ENCODE measurements around the gene HFE. TPM values are rescaled to one million over a fixed set of nuclear protein-coding genes. Genes with fewer than 3 reads are reported as not detected.
A peak's percentile ranks its signal among the peaks of the same experiment; 100 is the strongest.

Gene HFE
- total RNA-seq, 2 experiments from 2014 or later, result 3.1 to 3.4 TPM

DNA sequence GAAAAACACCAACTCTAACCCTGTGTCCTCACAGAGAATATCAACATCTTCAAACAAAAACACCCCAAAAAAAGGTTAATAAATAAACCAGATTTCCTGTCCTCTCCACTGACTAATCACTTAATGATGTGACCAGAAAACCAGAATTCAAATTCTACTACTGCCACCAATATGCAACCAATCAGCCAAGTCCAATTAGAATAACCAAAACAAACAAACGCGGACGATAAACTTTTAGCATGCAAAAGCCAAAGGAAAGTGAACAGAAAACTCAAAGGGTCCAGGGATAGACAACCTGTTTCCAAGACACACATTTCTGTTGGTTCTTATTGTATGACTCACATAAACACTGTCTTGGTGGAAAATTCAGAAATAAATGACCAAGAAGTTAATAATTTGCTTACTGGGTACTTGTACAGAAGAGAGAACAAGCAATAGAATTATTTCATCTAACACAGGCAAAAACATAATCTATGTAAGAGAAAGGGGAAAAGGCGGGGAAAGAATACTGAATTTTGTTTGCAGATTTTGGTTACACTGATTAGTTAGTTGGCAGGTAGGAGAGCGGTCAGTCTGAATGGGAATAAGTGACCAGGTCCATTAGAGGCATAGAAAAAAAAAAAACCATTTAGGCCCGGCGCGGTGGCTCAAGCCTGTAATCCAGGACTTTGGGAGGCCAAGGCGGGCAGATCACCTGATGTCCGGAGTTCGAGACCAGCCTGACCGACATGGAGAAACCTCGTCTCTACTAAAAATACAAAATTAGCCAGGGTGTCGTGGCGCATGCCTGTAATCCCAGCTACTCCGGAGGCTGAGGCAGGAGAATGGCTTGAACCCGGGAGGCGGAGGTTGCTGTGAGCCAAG, 34.1 kb downstream of the HFE start:
- peak overlapping the region; percentile 40 for H3K4me3 Mint-ChIP-seq
- ChIA-PET POLR2A (interaction anchor here (1.0 to 2.8 kb wide), 5 partner anchors 13 to 76 kb away, joined by 5 to 24 read pairs (median 9); a partner anchor contains a TSS), CTCF (interaction anchor here (1.5 kb wide), 1 partner anchor 18 kb away, joined by 8 read pairs; a partner anchor contains a TSS)
- H3K27me3 Mint-ChIP-seq, result no peaks in the 10 kb centered on the region
- H3K36me3 Mint-ChIP-seq (ENCODE audit: low read depth), result peaks cover 34% of the 10 kb centered on the region
- no peaks in the 10 kb centered on the region for H3K9me3 Mint-ChIP-seq
- H3K27ac Mint-ChIP-seq, result peak overlapping the region; percentile 100
- peaks cover 25% of the 10 kb centered on the region for H3K4me1 Mint-ChIP-seq
- DNase-seq, result no peak

DNA sequence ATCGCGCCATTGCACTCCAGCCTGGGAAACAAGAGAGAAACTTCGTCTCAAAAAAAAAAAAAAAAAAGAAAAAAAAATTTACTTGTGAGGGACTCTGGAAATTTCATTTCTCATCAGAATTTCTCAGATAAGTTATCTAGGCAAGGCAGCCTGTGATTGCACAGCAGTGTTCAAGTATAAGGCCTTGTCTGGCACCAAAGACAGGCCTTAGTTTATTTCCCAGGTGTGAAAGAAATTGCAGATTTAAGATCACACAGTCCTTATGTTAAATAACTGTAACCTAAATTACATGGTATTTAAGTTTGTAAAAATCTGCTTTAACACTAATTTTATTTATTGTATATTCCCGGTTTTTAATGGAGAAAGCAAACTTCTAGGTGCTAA, 34.8 kb downstream of the HFE start:
- H3K9me3 Mint-ChIP-seq, result no peaks in the 10 kb centered on the region
- DNase-seq, result no peak
- CTCF ChIA-PET, result no interaction called here
- H3K27me3 Mint-ChIP-seq, result no peaks in the 10 kb centered on the region
- H3K4me3 Mint-ChIP-seq, result peak overlapping the region; percentile 97
- POLR2A ChIA-PET, result no interaction called here
- H3K27ac Mint-ChIP-seq, result peak overlapping the region; percentile 100
- H3K4me1 Mint-ChIP-seq, result peaks cover 31% of the 10 kb centered on the region
- H3K36me3 Mint-ChIP-seq (ENCODE audit: low read depth), result peaks cover 40% of the 10 kb centered on the region

DNA sequence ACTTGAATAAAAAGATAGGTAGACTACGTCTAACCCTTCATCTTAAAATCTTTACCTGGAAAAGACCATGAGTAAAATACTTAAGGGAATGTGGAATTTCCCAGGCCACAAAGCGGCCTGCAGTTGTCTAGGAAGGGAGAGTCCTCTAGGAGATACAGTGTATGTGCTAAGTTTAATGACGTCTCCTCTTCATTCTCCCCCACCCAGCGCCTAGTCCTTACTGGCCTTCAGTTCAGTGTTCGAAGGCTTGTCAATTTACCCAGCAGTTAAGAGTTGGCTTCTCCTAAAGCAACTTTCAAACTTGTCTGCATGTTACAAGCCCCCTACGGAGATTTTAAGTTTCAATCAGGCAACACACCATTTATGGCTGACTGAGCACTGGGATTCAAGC, 35.2 kb downstream of the HFE start:
- peaks cover 44% of the 10 kb centered on the region for H3K36me3 Mint-ChIP-seq (ENCODE audit: low read depth)
- CTCF ChIA-PET, result interaction anchor here (0.9 to 3.3 kb wide), 7 partner anchors 13 to 112 kb away, joined by 3 to 65 read pairs (median 7); a partner anchor contains a TSS
- H3K4me3 Mint-ChIP-seq, result peak overlapping the region; percentile 97
- DNase-seq, result peak; percentile 33
- no peaks in the 10 kb centered on the region for H3K9me3 Mint-ChIP-seq
- peak overlapping the region; percentile 100 for H3K27ac Mint-ChIP-seq
- H3K27me3 Mint-ChIP-seq, result no peaks in the 10 kb centered on the region
- POLR2A ChIA-PET, result interaction anchor here (0.8 to 11.9 kb wide), 39 partner anchors 8 to 1771 kb away, joined by 3 to 2087 read pairs (median 48); partner anchors contain the start of genes HFE and HMGN4
- peaks cover 35% of the 10 kb centered on the region for H3K4me1 Mint-ChIP-seq

DNA sequence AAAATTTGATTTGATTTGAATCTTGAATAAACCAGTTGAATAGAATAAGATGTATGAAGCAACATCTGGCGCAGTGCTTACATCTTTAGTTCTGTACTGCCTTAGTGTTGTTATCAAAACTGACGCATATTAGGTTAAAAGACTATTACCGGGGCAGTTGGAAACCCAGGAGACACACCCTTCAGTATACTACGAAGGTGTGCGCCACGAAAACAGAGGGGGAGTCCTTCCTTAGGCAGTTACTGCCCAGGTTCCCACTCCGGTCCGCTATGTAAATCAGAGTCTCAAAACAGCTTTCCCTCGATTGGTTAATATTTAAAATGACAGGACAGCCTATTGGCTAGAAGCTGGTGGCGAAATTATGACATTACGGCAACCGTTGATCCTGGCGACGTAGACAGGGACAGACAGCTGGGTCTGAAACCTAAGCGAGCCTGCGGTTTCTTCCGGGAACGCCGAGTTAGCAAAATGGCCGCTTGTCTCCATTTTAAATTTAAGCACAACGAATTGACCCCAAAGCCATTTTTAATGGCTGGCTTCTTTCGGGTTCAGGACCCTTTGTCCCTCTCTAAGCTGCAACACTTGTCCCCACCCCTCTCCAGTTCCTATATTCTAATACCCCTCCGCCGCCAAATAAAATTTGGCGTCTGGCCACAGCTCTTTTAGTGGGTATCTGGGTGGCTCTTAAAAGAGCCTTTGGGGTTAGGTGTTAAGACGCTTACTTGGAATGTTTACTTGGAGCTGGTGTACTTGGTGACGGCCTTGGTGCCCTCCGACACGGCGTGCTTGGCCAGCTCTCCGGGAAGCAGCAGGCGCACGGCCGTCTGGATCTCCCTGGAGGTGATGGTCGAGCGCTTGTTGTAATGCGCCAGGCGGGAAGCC, 35.8 kb downstream of the HFE start:
- DNase-seq, result peak; percentile 95
- H3K36me3 Mint-ChIP-seq (ENCODE audit: low read depth), result peaks cover 48% of the 10 kb centered on the region
- no peaks in the 10 kb centered on the region for H3K27me3 Mint-ChIP-seq
- CTCF ChIA-PET, result interaction anchor here (0.8 to 3.3 kb wide), 21 partner anchors 14 to 127 kb away, joined by 3 to 65 read pairs (median 4); partner anchors contain the start of gene HFE
- H3K27ac Mint-ChIP-seq, result peak overlapping the region; percentile 100
- no peaks in the 10 kb centered on the region for H3K9me3 Mint-ChIP-seq
- H3K4me3 Mint-ChIP-seq, result peak overlapping the region; percentile 97
- H3K4me1 Mint-ChIP-seq, result peaks cover 40% of the 10 kb centered on the region
- POLR2A ChIA-PET, result interaction anchor here (0.6 to 11.9 kb wide), 57 partner anchors 9 to 1771 kb away, joined by 3 to 2087 read pairs (median 28); partner anchors contain the start of genes HFE and HMGN4

DNA sequence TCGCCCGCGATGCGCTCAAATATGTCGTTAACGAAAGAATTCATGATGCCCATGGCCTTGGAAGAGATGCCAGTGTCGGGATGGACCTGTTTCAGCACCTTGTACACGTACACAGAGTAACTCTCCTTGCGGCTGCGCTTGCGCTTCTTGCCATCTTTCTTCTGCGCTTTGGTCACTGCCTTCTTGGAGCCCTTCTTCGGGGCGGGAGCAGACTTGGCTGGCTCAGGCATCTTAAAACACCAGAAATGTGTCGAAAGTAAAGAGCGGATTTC, 36.4 kb downstream of the HFE start:
- H3K4me3 Mint-ChIP-seq, result peak overlapping the region; percentile 97
- POLR2A ChIA-PET, result interaction anchor here (0.6 to 11.9 kb wide), 66 partner anchors 10 to 1770 kb away, joined by 3 to 2087 read pairs (median 20); partner anchors contain the start of genes HFE and HMGN4
- H3K36me3 Mint-ChIP-seq (ENCODE audit: low read depth), result peaks cover 53% of the 10 kb centered on the region
- no peaks in the 10 kb centered on the region for H3K27me3 Mint-ChIP-seq
- peak; percentile 90 for DNase-seq
- peaks cover 45% of the 10 kb centered on the region for H3K4me1 Mint-ChIP-seq
- peak overlapping the region; percentile 100 for H3K27ac Mint-ChIP-seq
- CTCF ChIA-PET, result interaction anchor here (0.8 to 3.3 kb wide), 20 partner anchors 20 to 127 kb away, joined by 3 to 65 read pairs (median 5); partner anchors contain the start of gene HFE
- no peaks in the 10 kb centered on the region for H3K9me3 Mint-ChIP-seq

DNA sequence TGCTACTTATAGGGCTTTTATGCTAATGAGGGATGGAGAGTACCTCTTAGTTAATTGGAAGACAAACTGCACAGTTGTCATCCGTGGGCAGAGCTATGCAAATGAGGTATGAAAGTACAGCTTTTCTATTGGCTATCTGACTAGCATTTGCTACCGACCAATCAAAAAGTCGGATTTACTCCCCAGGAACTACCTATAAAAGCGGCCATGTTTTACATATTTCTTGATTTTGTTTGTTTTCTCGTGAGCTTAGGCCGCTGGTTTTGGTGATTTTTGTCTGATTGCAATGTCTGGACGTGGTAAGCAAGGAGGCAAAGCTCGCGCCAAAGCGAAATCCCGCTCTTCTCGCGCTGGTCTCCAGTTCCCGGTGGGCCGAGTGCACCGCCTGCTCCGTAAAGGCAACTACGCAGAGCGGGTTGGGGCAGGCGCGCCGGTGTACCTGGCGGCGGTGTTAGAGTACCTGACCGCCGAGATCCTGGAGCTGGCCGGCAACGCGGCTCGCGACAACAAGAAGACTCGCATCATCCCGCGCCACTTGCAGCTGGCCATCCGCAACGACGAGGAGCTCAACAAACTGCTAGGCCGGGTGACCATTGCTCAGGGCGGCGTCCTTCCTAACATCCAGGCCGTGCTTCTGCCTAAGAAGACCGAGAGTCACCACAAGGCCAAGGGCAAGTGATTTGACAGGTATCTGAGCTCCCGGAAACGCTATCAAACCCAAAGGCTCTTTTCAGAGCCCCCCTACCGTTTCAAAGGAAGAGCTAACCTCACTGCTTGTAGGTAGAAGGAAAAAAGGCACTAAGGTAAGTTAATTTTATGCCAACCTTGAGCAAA, 36.9 kb downstream of the HFE start:
- Mint-ChIP-seq H3K27ac (peak overlapping the region; percentile 100), H3K4me1 (peaks cover 46% of the 10 kb centered on the region), H3K27me3 (no peaks in the 10 kb centered on the region), H3K4me3 (peak overlapping the region; percentile 97), H3K9me3 (no peaks in the 10 kb centered on the region), H3K36me3 (ENCODE audit: low read depth) (peaks cover 53% of the 10 kb centered on the region)
- ChIA-PET POLR2A (interaction anchor here (0.6 to 11.9 kb wide), 69 partner anchors 9 to 1770 kb away, joined by 3 to 2087 read pairs (median 16); partner anchors contain the start of genes C6orf62, HFE and HMGN4), CTCF (interaction anchor here (0.8 to 3.3 kb wide), 20 partner anchors 20 to 126 kb away, joined by 3 to 65 read pairs (median 5); partner anchors contain the start of gene HFE)
- peak; percentile 84 for DNase-seq

DNA sequence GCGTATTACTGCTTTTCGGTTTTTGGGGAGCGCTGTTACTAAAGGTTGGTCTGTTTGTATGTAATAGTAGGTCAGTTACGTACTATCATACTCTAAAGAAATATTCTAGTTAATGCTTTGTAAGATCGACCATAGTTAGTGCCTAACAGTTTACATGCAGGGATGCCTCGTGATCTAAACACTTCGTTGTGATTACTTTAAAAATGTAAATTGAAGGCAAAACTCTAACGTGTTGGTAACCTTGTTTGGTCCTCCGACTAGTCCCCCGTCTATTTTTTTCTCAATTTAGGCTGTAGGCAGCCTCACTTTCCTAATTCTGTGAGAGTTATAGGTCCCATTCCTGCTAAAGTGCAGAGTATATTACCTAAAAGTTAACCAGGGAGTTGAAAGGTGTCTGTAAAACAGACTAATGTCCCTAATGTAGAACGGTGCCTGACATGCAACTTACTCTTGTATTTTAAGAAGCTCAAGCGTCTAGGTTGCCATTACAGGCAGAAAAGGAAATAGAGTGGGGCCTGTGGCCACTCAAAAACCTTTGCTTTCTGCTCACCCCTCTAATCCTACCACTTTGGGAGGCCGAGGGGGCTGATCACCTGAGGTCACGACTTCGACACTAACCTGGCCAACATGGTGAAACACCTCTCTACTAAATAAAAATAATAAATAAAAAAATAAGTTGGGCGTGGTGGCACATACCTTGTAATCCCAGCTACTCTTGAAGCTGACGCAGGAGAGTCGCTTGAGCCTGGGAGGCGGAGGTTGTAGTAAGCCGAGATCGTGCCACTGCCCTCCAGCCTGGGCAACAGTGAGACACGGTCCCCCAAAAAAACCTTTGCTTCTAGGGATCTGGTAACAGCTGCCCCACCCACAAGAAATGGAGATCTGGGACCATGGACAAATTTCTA, 37.8 kb downstream of the HFE start:
- Mint-ChIP-seq H3K4me3 (peak overlapping the region; percentile 97), H3K27me3 (no peaks in the 10 kb centered on the region), H3K4me1 (peaks cover 51% of the 10 kb centered on the region), H3K9me3 (no peaks in the 10 kb centered on the region), H3K27ac (peak overlapping the region; percentile 100), H3K36me3 (ENCODE audit: low read depth) (peaks cover 59% of the 10 kb centered on the region)
- DNase-seq, result peak; percentile 43
- POLR2A ChIA-PET, result interaction anchor here (0.6 to 11.9 kb wide), 53 partner anchors 8 to 1769 kb away, joined by 3 to 2087 read pairs (median 37); partner anchors contain the start of genes C6orf62 and HFE
- CTCF ChIA-PET, result interaction anchor here (1.3 to 3.3 kb wide), 9 partner anchors 27 to 110 kb away, joined by 4 to 65 read pairs (median 7); partner anchors contain the start of gene HFE

DNA sequence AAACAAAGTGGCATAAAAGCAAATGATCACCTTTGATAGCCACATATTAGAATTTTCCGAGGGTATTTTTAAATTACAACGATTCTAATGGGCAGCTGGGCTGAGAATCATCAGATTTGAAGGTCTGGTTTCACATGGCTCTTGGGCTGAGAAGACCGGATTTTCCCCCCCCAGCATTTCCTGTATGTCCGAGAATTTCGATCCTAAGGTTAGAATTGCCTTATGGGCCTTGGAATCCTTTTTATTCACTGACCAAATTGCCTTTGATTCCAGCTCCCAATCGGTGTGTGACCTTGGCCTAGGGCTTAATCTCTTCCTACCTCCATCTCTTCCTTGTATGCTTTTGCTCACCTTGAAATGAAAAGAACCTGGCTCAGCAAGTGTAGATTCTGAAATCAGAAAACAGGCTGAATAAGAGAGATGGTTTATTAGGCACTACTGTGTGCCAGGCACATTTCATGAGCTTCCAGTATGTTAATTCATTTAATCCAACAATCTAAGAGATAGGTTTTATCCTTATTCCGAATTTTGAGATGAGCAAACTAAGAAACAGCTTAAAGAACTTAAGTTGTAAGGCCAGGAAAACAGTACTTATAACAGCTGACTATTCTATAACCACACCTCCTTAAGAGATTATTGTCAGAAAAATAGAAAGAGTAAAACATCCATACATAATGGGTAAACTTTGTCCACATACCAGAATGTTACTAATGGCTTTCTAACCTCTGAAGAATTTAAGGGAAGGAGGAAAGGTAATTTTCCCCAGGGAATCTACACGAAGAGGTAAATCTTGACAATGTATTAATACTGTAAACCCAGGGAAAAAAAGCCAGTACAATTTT, 39.4 kb downstream of the HFE start:
- peaks cover 66% of the 10 kb centered on the region for H3K36me3 Mint-ChIP-seq (ENCODE audit: low read depth)
- POLR2A ChIA-PET, result interaction anchor here (0.7 to 11.9 kb wide), 38 partner anchors 10 to 1767 kb away, joined by 3 to 2087 read pairs (median 48); partner anchors contain the start of gene HFE
- peak overlapping the region; percentile 97 for H3K4me3 Mint-ChIP-seq

DNA sequence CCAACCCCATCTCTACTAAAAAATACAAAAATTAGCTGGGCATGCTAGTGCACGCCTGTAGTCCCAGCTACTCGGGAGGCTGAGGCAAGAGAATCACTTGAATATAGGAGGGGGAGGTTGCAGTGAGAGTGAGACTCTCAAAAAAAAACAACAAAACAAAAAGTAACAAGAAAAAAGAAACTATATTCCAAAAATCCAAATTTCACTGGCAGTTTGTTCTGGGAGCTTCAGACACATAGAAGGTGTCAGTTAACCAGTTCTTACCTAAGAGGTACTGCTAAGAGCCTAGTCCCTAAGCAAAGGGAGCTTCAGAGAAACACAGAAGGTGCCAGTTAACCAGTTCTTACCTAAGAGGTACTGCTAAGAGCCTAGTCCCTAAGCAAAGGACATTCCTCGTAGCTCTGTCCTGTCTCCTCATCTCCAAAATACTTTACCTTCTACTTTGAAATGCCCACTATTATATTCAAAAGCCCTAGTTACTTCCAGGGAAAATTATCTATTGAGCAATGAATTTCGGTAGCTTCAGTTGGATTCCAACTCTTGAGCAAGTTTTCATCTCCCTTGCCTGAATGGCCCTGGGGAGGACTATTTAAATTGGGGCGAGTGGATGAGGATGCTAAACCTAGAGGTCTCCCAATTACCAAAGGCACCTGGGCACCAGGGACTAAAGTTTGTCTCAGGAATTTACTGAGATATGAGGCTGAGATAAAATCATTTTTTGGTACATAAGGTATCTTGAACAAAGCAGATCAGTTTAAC, 41.0 kb downstream of the HFE start:
- no peaks in the 10 kb centered on the region for H3K9me3 Mint-ChIP-seq

More for the DNA sequence above, 39.4 kb downstream of the HFE start:
- DNase-seq, result no peak
- CTCF ChIA-PET, result interaction anchor here (0.8 to 1.7 kb wide), 7 partner anchors 9 to 81 kb away, joined by 3 to 15 read pairs (median 3); a partner anchor contains a TSS
- H3K27ac Mint-ChIP-seq, result peak overlapping the region; percentile 100
- no peaks in the 10 kb centered on the region for H3K27me3 Mint-ChIP-seq
- H3K9me3 Mint-ChIP-seq, result no peaks in the 10 kb centered on the region
- peaks cover 46% of the 10 kb centered on the region for H3K4me1 Mint-ChIP-seq

DNA sequence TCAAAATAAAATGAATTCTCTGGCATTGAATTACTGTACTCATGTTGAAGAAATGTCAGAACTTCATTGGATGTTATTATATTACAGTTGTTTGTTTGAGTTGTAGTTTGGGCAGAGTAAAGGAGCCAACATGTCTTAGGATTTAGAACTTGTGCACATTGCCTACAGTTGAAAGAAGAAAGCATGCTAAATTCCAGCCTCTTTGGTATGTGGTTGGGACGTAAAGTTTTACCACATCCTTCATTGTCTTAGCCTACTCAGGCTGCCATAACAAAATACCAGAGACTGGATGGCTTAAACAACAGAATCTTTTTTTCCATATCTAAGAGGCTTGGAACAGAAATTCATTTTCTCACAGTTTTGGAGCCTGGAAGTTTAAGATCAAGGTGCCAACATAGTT, 42.4 kb downstream of the HFE start:
- CTCF ChIA-PET, result no interaction called here

More for the DNA sequence above, 41.0 kb downstream of the HFE start:
- peak overlapping the region; percentile 97 for H3K4me3 Mint-ChIP-seq
- DNase-seq, result no peak
- CTCF ChIA-PET, result no interaction called here
- H3K27ac Mint-ChIP-seq, result peak overlapping the region; percentile 13
- no peaks in the 10 kb centered on the region for H3K27me3 Mint-ChIP-seq
- POLR2A ChIA-PET, result interaction anchor here (0.5 to 11.9 kb wide), 20 partner anchors 9 to 1762 kb away, joined by 3 to 2087 read pairs (median 24); a partner anchor contains a TSS
- peaks cover 43% of the 10 kb centered on the region for H3K4me1 Mint-ChIP-seq
- peaks cover 76% of the 10 kb centered on the region for H3K36me3 Mint-ChIP-seq (ENCODE audit: low read depth)

More for the DNA sequence above, 42.4 kb downstream of the HFE start:
- no peak for DNase-seq
- H3K9me3 Mint-ChIP-seq, result no peaks in the 10 kb centered on the region
- H3K27ac Mint-ChIP-seq, result no peak overlapping the region
- POLR2A ChIA-PET, result interaction anchor here (11.9 kb wide), 1 partner anchor 29 kb away, joined by 2087 read pairs; a partner anchor contains a TSS
- peaks cover 43% of the 10 kb centered on the region for H3K4me1 Mint-ChIP-seq
- H3K27me3 Mint-ChIP-seq, result no peaks in the 10 kb centered on the region
- peaks cover 74% of the 10 kb centered on the region for H3K36me3 Mint-ChIP-seq (ENCODE audit: low read depth)
- H3K4me3 Mint-ChIP-seq, result no peak overlapping the region
